GM18867 (cell line): Measurements from ENCODE around the gene PROKR1.
"Not testable (repeated sequence)": the region's sequence is repeated elsewhere in the genome, so short reads cannot be mapped to it uniquely, and the experiment has no call there.

Experiments used
- ATAC-seq: cut with Tn5 transposase; IDR thresholded peaks from one replicate; pipeline ENCODE4 v1.9.1; 2021; ENCODE audit warnings: mild to moderate bottlenecking, moderate library complexity; ENCODE audit not compliant: unreplicated experiment

PROKR1 gene

GRCh38 chr2:68643011-68643873, at the start of gene PROKR1:
PROKR1 (plus strand) TSS chr2:68643579; CDS start chr2:68645822, 2,243 bp downstream.
- no peak for ATAC-seq

- ATAC-seq: no peak
Observed at GRCh38 chr2:68594041-68594440, 49.3 kb upstream of the PROKR1 start.

- ATAC-seq: peak; percentile 92
Observed at GRCh38 chr2:68594674-68595492, 48.5 kb upstream of the PROKR1 start.

- ATAC-seq: not testable (repeated sequence)
Observed at GRCh38 chr2:68595493-68595785, 47.9 kb upstream of the PROKR1 start.

- ATAC-seq: not testable (repeated sequence)
Observed at GRCh38 chr2:68600495-68600894, 42.9 kb upstream of the PROKR1 start.

GRCh38 chr2:68603059-68603458, 40.3 kb upstream of the PROKR1 start:
- no peak for ATAC-seq

GRCh38 chr2:68604077-68604476, 39.3 kb upstream of the PROKR1 start:
- ATAC-seq: no peak

- no peak for ATAC-seq
Observed at GRCh38 chr2:68605939-68606338, 37.4 kb upstream of the PROKR1 start.

- ATAC-seq: no peak
Observed at GRCh38 chr2:68606759-68607158, 36.6 kb upstream of the PROKR1 start.

GRCh38 chr2:68607837-68608236, 35.5 kb upstream of the PROKR1 start:
- ATAC-seq: no peak

- ATAC-seq: no peak
Observed at GRCh38 chr2:68612765-68613519, 30.4 kb upstream of the PROKR1 start.

- ATAC-seq: no peak
Observed at GRCh38 chr2:68620772-68621171, 22.6 kb upstream of the PROKR1 start.

- ATAC-seq: no peak
Observed at GRCh38 chr2:68623820-68624219, 19.6 kb upstream of the PROKR1 start.

GRCh38 chr2:68627615-68628014, 15.8 kb upstream of the PROKR1 start:
- no peak for ATAC-seq

GRCh38 chr2:68632021-68632420, 11.4 kb upstream of the PROKR1 start:
- no peak for ATAC-seq

GRCh38 chr2:68637047-68637446, 6.3 kb upstream of the PROKR1 start:
- ATAC-seq: no peak

GRCh38 chr2:68643874-68644485, 601 bp downstream of the PROKR1 start:
- no peak for ATAC-seq

GRCh38 chr2:68645523-68645922, 2.1 kb downstream of the PROKR1 start:
- peak; percentile 41 for ATAC-seq

- no peak for ATAC-seq
Observed at GRCh38 chr2:68646303-68646702, 2.9 kb downstream of the PROKR1 start.

GRCh38 chr2:68650645-68651044, 7.3 kb downstream of the PROKR1 start:
- no peak for ATAC-seq

GRCh38 chr2:68653034-68653433, 9.7 kb downstream of the PROKR1 start:
- ATAC-seq: no peak
